CD4-positive, alpha-beta T cell treated with Interleukin-12 subunit alpha and Interleukin-12 subunit beta, for 1 hour (primary cell): Measurements from ENCODE around the gene ETV1.

Source experiments
- DNase-seq: peaks from one replicate; pipeline ENCODE4 v3.0.0-alpha.2; 2020

Gene ETV1

GRCh38 chr7:13986208-13986607 is 3.3 kb downstream of the ETV1 start:
- DNase-seq = no peak

DNA sequence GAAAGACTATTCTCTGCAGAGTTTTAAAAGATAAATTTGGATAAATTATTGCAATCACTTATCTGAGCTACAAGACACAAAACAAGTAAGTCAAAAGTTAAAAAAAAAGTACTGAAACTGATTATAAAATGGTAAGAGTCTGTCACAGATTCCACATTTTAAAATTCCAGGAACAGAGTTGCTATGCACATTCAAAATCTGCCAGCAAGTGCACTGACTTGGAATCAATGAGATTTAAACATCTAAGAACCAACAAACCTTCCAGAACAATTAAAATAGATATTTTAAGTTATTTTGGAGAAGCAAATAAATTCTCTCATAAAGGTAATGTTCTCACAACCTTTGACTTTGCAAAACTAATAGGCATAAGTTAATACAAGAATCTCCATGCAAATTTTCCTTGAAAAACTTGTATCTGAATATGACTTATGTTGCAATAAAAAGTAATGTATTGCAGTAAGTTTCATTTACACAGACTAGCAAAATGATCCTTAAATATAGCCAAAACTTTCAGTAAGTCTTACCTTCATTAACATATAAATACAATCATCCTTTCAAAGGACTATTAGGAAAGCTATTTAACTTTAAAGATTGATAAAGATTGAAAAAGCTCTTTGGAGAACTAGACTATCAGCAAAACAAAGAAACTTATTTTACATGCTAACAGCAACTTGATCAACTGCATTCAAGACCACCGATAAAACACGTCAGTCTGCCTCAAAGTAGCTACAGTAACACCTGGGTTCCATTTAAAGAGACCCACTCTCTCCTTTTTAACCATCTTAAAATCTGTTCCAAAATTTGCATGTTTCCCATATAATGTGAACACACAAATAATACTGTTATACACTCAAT is 4.4 kb downstream of the ETV1 start:
- DNase-seq = no peak

- DNase-seq = no peak
These were observed 5.4 kb downstream of the ETV1 start for GRCh38 chr7:13984061-13984460.

DNA sequence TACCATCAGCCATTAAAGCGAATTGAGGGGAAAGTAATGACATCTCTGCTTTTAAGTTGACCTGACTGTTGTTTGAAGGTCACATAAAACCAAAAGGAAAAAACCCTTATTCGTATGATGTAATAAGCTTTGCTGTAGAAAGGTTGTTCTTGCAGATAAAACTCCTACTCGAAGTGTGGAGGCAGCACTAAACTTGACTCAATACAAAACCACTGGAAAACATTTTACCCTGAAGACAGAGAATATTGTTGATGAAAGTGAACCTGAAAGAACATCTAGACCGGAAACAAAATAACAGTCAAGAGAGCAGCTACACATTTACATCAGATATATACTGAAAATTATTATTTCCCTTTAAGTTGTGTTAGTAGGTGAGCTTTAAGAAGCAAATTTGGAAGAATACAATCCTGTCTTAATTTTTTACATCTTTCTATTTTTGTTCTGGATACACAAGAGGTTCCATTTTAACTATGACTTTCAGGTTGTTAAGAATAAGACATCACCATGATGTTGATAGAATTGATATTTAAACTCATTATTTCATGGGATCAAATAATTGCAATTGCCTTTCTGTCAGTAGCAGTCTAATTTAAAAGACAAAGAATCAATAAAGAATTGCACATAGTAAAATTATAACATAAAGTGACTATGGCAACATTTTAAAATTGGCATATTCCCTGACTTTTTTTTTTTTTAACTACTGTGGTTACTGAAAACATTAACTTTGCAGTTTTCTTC is 6.4 kb downstream of the ETV1 start:
- DNase-seq = no peak

DNA sequence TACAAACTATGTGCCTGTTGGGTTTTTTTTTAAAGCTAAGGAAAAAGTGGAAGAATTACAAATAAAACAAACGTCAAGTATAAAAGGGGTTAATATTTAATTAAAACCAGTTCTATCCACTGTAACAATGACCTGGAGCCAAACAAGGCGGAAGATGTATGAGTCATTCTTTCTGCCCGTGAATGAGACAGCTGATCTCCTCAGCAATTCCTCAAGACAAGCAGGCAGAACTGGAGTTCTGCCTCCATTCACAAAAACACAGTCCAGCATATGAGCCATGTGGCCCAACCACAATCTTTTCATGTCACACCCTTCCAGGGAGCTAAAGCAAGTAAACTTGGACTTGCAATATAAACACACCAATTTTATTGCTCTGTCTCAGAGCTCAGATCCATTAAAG is 8.4 kb downstream of the ETV1 start:
- DNase-seq = no peak

DNA sequence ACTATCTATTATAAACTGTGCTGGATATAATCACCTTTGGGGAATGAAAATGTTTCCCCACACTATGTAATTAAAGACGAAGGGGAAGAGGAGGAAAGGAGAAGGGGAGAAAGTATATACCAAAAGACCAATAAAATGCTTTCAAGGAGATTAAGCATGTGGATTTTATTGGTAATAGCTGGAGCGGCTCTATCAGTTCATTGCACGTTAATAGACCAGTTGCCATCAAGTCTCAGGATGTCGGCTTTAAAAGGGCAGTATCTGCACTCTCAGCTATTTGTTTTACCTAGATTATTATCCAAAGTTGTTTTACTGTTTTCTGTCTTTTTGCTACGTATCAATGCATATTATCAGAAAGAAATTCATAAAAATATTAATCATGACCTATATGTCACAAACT is 9.0 kb downstream of the ETV1 start:
- no peak for DNase-seq

GRCh38 chr7:13979671-13980435 is 9.6 kb downstream of the ETV1 start:
- no peak for DNase-seq

DNA sequence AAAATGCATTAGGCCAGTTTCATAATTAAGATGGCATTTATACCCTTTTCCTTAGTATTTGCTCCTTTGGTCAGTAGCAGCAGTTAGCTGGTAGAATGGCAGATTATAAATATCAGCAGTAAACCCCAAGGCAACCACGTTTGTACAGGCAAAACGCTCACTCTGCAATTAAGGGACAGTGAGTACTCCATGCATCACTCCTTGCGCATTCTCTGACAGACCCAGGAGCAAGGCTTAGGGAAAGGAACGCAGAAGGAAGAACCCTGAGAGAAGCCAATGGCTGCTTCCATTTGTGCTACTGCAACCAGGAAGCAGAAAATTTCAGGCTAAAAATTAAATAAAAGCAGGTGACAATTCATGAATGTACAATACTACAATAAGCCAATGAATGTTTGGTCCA is 12.9 kb downstream of the ETV1 start:
- DNase-seq = no peak

DNA sequence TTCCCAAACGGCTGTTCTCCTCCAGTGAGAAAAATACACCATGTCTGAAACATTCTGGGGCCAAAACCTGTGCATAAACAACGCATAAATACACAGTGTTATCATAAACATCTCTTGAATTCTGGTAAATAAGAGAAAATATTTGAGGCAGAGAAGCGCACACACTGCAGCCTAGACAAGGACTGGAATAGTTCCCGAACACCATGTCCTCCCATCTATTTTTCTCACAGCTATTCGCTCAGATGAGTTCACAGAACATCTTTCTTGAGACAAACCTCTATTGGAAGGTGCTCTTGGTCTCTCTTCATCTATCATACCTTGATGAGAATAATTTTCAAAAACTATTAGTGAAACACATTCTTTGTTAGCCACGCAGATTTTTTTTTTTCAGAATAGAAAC is 24.4 kb downstream of the ETV1 start:
- no peak for DNase-seq

DNA sequence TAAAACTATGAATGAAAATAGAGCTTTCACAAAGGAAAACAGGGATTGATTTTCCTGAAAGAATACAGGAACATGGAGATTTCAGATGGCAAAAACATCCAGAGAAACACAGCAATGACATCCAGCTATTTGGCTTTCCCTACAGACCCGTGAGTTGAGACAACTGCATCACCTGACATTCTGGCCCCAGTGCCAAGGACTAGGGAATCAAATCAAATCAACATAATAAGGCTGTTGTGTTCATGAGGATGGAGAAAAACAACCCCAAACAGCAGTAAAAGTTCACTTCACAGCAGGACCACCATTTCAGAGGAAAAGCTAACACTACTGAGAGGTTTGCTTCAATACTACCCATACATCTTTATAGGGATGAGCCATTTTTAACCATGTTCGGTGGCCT is 25.5 kb downstream of the ETV1 start:
- DNase-seq = no peak

DNA sequence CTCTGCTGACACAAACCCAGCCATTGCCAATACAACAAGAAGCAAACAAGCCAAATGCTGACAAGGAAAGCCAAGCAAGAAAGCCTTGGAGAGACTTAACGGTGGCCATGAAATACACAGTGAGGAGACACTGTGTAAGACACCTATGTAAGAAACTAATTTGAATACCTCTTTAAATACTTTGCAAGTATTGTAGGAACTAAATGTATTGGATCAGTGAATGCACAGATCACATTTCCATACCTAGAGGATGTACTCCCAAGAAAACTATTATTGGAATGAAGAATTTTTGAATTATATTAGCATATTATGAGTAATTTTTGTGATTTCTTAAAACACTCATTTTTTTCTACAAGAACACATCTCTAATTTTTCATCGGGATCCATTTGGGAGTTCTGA is 34.0 kb downstream of the ETV1 start:
- DNase-seq = no peak

DNA sequence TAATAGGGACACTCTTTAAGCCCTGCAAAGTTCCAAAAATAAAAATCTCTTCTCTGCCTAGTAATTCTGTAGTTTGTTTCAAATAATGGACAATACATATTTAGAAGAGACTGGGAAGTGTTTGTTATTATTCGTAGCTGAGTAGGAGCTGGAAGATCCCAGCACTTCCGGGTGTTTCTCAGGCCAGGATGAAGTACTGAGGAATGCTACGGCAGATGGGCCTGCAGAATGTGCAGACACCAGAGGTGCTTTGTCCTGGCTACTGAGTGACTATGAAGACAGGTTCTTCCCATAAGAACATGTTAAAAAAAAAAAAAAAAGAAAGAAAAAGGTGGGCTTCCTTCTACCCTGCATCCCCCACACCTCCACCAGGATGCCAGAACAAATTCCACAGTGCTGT is 36.1 kb downstream of the ETV1 start:
- DNase-seq = no peak

DNA sequence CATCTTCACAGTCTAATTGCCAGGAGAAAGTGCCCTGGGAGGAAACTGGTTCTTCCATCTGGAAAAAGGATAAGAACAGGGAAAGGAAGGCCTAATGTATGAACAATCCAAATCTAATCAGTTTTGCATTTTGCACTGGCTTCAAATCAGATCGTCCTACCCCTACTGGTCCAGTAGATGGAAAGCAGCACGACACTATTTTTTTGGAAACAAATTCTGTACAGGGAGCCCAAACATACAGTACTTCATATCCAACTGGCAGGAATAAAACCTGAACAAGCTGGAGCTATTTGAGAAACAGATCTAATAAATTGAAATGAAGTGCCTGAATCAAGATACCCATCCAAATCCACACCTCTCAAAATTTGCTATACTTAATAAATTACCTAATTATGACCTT is 36.5 kb downstream of the ETV1 start:
- DNase-seq = no peak

- DNase-seq = no peak
These were observed 39.5 kb downstream of the ETV1 start for GRCh38 chr7:13949939-13950338.

DNA sequence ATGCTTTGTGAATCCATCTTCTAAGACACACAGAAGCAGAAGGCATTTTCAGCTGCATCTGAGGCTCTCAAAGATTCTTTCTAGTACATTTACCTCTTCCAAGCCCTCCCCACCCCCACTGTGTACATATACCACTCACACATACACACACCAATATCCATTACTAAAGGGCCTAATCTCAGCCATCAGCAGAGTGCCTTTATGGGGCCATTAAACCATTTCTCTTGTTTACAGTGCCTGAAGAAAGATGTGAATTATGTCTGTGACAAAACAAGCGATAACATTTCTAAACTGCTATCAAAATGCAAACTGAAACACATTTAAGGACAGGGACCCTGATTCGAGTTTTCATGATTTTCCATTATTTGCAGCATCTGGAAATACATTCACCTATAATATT is 40.0 kb downstream of the ETV1 start:
- no peak for DNase-seq

DNA sequence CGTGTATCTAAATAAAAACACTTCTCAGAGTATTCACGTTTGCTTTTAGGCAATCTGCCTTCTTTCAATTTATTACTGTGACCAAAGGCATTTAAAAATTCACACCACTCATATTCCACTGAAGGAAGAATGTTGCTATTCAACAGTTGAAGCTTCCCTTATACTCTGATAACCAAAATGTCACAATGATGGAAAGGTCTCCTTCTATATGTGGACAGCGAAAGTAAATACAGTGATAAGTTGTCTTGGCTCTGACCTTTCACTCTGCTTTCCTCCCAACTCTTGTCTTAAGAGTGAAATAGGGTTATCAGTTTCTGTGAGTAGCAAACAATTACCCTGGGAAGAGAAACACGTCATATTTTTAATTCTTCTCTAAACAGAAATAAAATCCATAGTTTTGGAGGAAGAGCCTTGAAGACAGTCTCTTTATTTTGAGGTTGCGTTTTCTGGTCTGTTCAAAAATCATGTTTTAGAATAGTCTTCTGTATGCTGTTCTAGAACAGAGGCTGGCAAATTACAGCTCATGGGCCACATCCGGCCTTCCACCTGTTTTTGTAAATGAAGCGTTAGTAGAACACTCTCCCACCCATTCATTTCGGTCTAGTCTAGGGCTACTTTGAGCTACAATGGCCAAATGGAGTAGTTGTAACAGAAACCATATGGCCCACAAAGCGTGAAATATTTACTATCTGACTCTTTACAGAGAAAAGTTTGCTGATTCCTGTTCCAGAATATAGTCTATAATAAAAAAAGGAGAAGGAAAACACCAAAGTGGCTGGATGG is 41.3 kb downstream of the ETV1 start:
- no peak for DNase-seq

- DNase-seq = no peak
These were observed 41.9 kb downstream of the ETV1 start for GRCh38 chr7:13947535-13947934.

DNA sequence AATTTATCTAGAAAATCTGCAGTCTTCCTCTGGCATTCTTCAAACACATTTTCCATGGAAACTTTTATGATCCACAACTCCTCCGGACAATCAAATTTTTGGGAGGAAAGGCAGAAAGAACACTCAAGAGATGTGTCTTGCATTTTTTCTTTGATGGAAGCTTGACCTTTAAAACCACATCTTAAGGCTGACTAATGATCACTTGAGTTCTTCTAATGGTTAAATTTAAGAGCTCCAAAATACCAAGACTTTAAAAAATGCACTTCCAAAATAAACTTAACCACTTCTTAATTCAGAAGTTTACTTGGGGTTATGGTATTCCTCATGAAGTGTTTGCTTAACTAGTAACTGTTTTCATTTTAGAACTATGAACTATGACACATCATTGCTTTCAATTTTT is 43.3 kb downstream of the ETV1 start:
- no peak for DNase-seq

GRCh38 chr7:13945670-13946069 is 43.8 kb downstream of the ETV1 start:
- DNase-seq = no peak

DNA sequence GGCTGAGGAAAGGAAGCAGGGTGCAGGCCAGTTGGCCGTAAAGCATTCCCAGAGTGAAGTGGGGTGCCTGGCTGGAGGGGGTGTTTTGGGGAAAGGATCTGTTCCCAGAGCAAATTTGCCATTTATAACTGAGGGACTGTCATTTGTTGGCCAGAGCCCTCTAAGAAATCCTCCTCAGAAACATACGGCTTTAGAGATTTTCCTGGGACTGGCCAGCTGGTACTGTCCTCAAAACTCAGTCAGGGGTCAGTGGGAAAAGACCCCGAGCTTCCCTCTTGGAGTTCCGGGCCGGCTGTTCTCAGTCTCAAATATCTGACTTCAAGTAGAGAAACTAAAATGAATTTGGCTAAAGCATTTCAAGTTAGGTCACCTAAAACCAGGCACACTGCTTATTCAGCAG is 55.9 kb downstream of the ETV1 start:
- DNase-seq = no peak

GRCh38 chr7:13933091-13933490 is 56.4 kb downstream of the ETV1 start:
- no peak for DNase-seq

DNA sequence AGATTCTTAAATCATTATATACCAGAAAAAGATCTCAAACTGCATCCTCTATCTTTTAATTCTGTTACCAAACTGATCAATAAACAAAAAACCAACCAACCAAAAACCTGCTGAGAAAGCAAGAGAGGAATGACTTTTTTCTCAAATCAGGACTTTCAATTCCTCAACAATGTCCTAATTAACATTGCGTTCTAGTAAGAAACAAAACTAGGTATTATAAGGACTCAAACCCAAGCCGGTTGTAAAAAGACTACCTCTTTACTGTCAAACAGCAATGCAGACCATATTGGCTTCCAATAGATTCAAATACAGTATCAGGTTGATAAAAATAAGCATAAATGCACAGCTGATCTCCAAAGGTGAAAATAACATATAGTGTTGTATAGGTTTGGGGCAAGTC is 57.3 kb downstream of the ETV1 start:
- no peak for DNase-seq

DNA sequence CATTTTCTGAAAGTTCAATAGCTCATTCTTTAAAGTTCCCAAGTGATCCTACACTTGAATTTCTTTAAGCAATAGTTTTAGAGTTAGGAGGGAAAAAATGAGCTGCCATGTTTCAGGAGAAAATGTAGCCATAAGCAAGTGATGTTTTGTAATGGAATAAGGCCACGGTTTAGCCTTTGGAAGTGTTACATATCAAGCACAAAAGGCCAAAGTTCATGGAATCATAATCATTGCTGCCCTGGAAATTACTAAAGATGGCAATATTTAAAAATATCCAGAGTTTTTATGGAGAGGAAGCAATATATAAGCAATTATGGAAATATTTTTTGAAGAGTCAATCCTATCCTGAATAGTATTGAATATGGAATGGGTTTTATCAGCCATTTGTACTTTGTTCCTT is 68.4 kb downstream of the ETV1 start:
- DNase-seq = no peak
